HG03439 (cell line): ENCODE results near the gene PPARA.
A peak's percentile ranks its signal among the peaks of the same experiment; 100 is the strongest.

Experiments
- ATAC-seq: cut with Tn5 transposase; IDR thresholded peaks from one replicate; pipeline ENCODE4 v1.9.1; 2021; ENCODE audit warnings: mild to moderate bottlenecking, moderate library complexity; ENCODE audit not compliant: unreplicated experiment

Gene PPARA

GRCh38 chr22:46150034-46150654 is at the start of gene PPARA:
PPARA (plus strand) TSS chr22:46150526; CDS start chr22:46198384, 47,858 bp downstream.
- peak; percentile 60 for ATAC-seq

GRCh38 chr22:46102159-46102558 is 48.2 kb upstream of the PPARA start:
- ATAC-seq: no peak

- no peak for ATAC-seq
Observed at GRCh38 chr22:46102752-46103151, 47.6 kb upstream of the PPARA start.

- no peak for ATAC-seq
Observed at GRCh38 chr22:46103181-46103580, 47.1 kb upstream of the PPARA start.

GRCh38 chr22:46103664-46104063 is 46.7 kb upstream of the PPARA start:
- no peak for ATAC-seq

- no peak for ATAC-seq
Observed at GRCh38 chr22:46104170-46104880, 46.0 kb upstream of the PPARA start.

- no peak for ATAC-seq
Observed at GRCh38 chr22:46104881-46105493, 45.3 kb upstream of the PPARA start.

GRCh38 chr22:46105494-46106278 is 44.6 kb upstream of the PPARA start:
- ATAC-seq: no peak

GRCh38 chr22:46106279-46107022 is 43.9 kb upstream of the PPARA start:
- no peak for ATAC-seq

- ATAC-seq: no peak
Observed at GRCh38 chr22:46107089-46107664, 43.1 kb upstream of the PPARA start.

- ATAC-seq: no peak
Observed at GRCh38 chr22:46107753-46108563, 42.4 kb upstream of the PPARA start.

- no peak for ATAC-seq
Observed at GRCh38 chr22:46108564-46109473, 41.5 kb upstream of the PPARA start.

GRCh38 chr22:46109474-46110003 is 40.8 kb upstream of the PPARA start:
- ATAC-seq: no peak

- no peak for ATAC-seq
Observed at GRCh38 chr22:46110215-46110614, 40.1 kb upstream of the PPARA start.

- no peak for ATAC-seq
Observed at GRCh38 chr22:46111645-46112306, 38.5 kb upstream of the PPARA start.

- ATAC-seq: no peak
Observed at GRCh38 chr22:46112405-46112804, 37.9 kb upstream of the PPARA start.

- ATAC-seq: no peak
Observed at GRCh38 chr22:46113110-46113909, 37.0 kb upstream of the PPARA start.
